GM21367 (cell line): ENCODE results near the gene ABCA7.

Experiments used
- ATAC-seq: cut with Tn5 transposase; IDR thresholded peaks from one replicate; pipeline ENCODE4 v1.9.1; 2021; ENCODE audit not compliant: unreplicated experiment

Gene ABCA7

DNA sequence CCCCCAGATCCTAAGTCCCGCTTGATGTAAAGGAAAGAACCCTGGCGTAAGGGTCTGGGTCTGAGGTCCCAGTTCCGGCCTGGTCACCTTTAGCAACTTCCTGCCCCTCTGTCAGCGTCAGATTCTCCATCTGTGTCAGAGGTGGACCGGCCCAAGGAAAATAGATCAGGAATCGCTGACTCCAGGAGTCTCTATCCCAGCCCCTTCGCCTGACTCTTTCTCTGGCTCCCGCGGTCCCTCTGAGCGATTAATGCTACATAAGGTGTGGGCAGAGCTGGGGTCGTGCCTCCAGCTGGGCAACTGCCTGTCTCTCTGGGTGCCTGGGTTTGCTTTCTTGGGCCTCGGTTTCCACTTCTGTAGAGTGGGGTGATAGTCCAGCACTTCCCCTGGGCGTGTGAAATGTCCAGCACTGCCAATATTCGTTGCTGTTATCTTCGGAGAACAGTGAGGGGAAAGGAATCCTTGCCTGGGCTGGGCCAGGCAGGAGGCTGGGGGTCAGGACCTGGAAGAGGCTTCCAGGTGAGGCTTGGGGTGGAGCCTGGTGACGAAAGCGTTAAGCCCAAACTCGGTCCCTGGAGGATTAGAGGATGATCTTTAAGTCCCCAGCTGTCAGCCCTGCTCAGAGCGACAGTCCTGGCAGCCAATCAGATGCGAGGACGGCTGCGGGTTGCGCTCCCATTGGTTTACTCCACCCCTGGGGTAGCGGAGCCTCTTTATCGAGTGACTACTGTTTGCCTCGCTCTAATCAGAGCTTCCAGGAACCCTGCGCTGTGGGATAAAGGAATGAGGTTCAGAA, 767 bp downstream of the ABCA7 start:
- no peak for ATAC-seq

DNA sequence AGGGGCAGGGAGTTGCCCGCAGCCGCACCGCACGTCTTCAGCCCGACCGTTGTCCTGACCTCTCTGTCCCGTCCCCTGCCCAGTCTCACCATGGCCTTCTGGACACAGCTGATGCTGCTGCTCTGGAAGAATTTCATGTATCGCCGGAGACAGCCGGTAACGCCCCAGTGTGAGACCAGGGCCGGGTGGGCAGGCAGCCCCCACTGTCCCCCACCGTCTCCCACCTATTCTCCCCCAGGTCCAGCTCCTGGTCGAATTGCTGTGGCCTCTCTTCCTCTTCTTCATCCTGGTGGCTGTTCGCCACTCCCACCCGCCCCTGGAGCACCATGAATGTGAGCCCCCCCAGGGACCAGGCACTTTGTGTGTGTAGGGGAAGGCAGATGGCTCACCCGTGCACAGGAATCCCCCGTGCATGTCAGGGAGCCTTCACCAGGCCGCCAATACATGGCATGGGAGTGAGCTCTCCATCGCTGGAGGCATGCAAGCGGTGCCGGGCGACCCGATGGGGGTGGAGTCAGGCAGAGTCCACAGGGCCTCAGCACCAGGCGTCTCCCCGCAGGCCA, 1.4 kb downstream of the ABCA7 start:
- ATAC-seq = no peak

DNA sequence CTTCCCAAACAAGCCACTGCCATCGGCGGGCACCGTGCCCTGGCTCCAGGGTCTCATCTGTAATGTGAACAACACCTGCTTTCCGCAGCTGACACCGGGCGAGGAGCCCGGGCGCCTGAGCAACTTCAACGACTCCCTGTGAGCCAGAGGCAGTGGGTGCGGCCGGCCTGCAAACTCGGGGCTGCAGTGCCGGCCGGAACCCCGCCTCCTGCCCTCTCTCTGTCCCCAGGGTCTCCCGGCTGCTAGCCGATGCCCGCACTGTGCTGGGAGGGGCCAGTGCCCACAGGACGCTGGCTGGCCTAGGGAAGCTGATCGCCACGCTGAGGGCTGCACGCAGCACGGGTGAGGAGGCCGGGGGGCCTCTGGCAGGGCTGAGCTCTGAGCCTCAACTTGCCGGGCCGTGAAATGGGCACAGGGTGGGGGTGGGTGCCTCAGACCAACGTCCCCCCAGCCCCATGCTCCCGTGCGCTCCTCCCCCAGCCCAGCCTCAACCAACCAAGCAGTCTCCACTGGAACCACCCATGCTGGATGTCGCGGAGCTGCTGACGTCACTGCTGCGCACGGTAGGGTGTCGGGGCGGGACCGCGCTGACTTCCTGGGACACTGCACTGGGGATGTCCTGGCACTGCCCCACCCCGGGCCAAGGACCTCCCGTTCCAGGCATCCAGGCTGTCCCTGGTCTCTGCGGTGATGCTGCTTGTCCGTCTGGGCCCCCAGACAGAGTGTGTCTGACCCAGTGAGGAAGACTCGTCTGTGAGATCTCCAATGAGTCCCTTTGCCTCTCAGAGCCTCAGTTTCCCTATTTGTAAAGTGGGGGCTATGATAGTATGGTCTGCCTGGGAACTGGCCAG, 2.2 kb downstream of the ABCA7 start:
- ATAC-seq = no peak

DNA sequence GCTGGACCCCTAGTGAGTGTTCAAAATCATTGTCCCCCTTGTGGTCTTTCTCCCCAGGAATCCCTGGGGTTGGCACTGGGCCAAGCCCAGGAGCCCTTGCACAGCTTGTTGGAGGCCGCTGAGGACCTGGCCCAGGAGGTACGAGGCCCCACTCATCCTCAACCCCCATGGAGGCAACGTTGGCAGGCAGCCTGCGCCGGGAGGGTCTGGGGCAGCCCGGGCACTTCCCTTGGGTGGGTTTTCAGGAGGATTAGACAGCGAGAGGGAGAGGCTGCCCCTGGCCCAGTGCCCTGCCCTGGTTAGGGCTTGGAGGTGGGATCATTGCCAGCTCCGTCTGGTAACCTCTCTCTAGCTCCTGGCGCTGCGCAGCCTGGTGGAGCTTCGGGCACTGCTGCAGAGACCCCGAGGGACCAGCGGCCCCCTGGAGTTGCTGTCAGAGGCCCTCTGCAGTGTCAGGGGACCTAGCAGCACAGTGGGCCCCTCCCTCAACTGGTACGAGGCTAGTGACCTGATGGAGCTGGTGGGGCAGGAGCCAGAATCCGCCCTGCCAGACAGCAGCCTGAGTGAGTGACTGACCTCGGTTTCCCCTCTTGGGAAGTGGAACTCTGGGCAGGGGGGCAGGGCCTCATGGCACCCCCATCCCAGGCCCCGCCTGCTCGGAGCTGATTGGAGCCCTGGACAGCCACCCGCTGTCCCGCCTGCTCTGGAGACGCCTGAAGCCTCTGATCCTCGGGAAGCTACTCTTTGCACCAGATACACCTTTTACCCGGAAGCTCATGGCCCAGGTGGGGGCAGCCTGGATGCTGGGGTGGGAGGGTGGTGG, 3.0 kb downstream of the ABCA7 start:
- ATAC-seq = no peak

DNA sequence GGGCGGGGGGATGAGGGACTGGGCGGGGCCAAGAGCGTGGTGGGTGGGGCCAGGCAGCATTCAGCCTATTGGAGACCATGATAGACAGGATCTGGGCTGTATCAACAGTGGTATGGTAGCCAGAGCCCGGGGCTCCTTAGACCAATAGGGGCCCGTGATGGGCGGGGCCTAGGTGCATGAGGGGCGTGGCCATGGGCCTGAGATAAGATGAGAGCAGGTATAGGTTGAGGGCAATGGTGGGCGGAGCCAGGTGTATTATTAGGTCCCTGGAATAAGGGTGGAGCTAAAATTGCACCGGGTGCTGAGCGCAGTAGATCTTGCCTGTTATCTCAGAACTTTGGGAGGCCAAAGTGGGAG, 5.3 kb downstream of the ABCA7 start:
- no peak for ATAC-seq

DNA sequence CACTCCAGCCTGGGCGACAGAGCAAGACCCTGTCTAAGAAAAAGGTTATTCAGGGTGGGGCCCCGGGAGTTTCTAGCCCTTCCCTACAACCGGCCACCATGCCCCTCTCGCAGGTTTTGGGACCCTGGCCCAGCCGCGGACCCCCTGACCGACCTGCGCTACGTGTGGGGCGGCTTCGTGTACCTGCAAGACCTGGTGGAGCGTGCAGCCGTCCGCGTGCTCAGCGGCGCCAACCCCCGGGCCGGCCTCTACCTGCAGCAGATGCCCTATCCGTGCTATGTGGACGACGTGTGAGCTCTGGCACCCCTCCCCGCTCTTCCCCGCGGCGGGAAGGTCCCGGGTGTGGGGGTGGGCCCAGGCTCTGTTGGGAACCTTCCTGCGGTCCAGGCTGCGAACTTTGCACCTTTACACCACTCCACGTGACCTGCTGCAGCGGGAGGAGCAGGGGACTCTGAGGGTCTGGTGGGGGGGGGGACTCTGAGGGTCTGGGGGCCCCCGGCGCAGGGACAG, 6.3 kb downstream of the ABCA7 start:
- no peak for ATAC-seq

DNA sequence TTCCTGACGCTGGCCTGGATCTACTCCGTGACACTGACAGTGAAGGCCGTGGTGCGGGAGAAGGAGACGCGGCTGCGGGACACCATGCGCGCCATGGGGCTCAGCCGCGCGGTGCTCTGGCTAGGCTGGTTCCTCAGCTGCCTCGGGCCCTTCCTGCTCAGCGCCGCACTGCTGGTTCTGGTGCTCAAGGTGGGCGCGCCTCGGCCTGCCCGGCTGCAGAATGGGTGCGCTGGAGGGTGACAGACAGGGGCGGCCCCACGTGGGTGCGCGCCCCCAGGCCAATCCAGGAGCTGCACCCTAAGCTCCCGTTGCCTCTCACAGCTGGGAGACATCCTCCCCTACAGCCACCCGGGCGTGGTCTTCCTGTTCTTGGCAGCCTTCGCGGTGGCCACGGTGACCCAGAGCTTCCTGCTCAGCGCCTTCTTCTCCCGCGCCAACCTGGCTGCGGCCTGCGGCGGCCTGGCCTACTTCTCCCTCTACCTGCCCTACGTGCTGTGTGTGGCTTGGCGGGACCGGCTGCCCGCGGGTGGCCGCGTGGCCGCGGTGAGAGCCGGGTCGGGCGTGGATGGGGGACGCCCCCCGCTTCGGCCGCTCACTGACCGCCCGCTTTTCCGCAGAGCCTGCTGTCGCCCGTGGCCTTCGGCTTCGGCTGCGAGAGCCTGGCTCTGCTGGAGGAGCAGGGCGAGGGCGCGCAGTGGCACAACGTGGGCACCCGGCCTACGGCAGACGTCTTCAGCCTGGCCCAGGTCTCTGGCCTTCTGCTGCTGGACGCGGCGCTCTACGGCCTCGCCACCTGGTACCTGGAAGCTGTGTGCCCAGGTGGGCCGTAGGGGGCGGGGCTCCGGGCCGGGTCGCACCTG, 7.2 kb downstream of the ABCA7 start:
- ATAC-seq = no peak

DNA sequence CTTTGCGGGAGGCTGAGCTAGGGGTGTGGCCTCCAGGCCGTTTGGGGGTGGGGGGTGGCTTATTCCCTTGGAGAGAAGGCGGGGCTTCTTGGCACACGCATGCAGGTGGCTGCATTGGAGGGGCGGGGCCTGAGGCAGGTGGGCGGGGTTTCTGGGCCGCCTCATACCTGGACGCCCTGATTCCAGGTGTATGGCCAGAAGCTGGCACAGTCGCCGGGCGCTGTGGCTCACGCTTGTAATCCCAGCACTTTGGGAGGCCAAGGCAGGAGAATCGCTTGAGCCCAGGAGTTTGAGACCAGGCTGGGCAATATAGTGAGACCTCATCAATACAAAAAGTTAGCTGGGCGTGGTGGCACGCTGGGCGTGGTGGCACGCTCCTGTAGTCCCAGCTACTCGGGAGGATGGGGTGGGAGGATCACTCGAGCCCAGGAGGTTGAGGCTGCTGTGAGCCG, 7.8 kb downstream of the ABCA7 start:
- ATAC-seq = no peak

DNA sequence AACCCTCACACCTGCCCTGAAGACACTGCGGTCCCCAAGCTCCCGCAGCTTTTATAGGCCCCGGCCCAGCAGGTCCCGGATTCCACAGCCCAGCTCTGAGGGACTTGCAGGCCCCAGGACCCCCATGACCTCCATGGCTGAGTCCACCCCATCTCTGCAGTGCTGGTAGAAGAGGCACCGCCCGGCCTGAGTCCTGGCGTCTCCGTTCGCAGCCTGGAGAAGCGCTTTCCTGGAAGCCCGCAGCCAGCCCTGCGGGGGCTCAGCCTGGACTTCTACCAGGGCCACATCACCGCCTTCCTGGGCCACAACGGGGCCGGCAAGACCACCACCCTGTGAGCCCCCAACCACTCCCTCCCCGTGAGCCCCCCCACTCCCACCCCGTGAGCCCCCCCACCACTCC, 9.2 kb downstream of the ABCA7 start:
- ATAC-seq = no peak

DNA sequence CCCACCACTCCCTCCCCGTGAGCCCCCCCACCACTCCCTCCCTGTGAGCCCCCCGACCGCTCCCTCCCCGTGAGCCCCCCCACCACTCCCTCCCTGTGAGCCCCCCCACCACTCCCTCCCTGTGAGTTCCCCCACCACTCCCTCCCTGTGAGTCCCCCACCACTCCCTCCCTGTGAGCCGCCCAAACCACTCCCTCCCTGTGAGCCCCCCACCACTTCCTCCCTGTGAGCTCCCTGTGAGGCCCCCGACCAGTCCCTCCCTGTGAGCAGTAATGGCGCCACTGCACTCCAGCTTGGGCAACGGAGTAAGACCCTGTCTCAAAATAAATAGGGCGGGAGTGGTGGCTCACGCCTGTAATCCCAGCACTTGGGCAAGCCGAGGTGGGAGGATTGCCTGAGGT, 9.9 kb downstream of the ABCA7 start:
- no peak for ATAC-seq

DNA sequence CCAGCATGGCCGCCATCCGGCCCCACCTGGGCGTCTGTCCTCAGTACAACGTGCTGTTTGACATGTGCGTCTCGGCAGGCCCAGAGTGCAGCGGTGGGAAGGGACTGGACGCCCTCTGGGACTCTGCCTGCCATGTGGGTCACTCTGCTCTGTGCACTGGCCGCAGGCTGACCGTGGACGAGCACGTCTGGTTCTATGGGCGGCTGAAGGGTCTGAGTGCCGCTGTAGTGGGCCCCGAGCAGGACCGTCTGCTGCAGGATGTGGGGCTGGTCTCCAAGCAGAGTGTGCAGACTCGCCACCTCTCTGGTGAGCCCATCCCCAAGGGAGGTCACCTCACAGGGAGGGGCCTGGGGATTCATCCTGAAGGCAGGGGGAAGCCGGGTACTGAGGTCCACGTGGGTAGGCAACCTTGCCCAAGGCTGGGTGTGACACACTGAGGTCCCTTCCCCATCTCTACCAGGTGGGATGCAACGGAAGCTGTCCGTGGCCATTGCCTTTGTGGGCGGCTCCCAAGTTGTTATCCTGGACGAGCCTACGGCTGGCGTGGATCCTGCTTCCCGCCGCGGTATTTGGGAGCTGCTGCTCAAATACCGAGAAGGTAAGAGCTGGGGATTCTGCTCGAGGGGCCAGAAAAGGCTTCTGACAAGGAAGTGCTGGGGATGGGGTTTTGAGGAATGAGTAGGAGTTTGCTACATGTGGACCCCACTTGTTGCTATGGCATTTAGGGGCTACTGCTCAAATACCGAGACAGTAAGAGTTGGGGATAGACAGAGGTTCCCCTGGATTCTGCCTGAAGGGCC, 11.3 kb downstream of the ABCA7 start:
- no peak for ATAC-seq

DNA sequence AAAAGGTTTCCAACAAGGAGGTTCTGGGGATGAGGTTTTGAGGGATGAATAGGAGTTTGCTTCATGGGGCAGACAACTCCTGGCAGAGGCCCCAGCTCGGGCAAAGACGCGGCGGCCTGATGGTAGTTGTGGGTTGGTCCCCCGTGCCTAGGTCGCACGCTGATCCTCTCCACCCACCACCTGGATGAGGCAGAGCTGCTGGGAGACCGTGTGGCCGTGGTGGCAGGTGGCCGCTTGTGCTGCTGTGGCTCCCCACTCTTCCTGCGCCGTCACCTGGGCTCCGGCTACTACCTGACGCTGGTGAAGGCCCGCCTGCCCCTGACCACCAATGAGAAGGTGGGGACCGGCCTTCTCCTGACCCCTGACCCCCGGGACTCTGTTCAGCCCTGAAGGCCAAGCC, 11.9 kb downstream of the ABCA7 start:
- ATAC-seq = no peak

DNA sequence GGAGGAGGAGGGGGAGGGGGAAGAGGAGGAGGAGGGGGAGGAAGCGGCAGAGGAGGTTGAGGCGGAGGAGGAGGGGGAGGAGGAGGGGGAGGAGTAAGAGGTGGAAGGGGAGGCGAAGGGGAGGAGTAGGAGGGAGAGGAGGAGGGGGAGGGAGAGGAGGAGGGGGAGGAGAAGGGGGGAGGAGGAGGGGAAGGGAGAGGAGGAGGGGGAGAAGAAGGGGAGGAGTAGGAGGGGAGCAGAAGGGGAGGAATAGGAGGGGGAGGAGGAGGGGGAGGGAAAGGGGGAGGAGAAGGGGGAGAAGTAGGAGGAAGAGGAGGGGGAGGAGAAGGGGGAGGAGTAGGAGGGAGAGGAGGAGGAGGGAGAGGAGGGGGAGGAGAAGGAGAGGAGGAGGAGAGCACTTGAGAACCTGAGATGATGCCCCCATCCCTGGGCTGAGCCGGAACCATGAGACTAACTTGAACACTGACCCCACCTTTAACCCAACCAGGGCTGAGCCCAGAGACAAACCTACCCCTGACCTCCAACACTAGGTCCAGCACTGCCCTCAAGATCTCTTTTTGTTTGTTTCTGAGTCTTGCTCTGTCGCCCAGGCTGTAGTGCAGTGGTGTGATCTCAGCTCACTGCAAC, 12.6 kb downstream of the ABCA7 start:
- ATAC-seq = no peak

DNA sequence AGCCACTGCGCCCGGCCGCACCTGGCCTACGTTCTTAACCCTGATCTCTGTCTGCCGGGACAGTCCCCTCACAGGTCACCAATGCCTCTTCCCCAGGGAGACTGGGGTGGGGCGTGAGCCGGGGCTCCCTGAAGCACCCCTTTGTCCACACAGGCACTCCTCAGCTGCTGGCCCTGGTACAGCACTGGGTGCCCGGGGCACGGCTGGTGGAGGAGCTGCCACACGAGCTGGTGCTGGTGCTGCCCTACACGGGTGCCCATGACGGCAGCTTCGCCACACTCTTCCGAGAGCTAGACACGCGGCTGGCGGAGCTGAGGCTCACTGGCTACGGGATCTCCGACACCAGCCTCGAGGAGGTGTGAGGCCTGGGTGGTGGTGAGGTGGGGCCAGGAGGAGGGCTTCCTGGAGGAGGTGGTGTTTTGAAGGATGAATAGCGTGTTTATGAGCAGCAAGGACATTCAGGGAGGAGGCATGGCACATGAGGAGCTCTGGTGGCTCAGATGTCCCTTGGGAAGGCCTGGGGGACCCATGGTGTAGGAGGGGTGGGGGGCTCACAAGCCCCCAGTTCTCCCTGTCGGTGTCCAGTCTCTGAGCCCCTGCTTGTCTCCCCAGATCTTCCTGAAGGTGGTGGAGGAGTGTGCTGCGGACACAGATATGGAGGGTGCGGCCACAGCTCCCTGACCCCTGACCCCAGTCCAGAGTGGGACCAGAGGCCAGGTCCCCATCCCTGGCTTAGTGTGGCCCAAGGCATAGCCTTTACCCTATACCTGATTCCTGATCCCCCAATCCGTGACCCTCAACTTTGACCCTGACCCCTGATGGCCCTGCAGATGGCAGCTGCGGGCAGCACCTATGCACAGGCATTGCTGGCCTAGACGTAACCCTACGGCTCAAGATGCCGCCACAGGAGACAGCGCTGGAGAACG, 13.5 kb downstream of the ABCA7 start:
- ATAC-seq = no peak

DNA sequence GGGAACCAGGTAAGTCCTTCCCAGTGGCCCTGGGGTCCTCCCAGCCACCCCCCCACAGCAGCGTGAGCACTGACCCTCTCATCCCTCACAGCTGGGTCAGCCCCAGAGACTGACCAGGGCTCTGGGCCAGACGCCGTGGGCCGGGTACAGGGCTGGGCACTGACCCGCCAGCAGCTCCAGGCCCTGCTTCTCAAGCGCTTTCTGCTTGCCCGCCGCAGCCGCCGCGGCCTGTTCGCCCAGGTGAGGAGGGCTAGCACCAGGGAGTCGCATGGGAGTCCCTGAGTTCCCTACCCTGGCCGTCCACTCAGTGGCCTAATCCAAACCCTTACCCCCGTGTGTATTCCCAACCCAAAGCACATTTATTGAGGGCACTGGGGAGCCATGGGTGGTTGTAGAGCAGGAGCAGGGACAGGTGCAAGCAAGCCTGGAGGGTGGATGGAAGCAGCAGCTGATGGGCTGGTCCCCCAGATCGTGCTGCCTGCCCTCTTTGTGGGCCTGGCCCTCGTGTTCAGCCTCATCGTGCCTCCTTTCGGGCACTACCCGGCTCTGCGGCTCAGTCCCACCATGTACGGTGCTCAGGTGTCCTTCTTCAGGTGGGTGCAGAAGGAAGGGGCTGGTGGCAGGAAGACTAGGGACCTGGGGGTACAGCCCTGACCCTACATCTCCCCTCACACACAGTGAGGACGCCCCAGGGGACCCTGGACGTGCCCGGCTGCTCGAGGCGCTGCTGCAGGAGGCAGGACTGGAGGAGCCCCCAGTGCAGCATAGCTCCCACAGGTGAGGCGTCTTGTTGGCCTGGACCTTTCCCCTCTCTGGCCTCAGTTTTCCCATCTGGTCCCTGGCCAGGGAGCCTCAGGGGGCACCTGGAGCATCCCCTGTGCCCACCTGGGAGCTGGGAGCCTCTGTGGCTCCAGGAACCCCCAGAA, 14.5 kb downstream of the ABCA7 start:
- ATAC-seq = no peak

DNA sequence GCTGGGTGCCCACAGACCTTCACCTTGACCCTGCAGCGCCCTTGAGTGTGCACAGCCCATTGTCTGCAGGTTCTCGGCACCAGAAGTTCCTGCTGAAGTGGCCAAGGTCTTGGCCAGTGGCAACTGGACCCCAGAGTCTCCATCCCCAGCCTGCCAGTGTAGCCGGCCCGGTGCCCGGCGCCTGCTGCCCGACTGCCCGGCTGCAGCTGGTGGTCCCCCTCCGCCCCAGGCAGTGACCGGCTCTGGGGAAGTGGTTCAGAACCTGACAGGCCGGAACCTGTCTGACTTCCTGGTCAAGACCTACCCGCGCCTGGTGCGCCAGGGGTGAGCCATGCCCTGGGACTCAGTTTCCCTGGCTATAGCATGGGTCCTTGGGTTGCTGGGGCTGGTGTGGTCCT, 15.1 kb downstream of the ABCA7 start:
- ATAC-seq = no peak
